GM03348 (cell line): ENCODE results near the gene ATG16L1.

Experiments used
- DNase-seq: peaks from one replicate; pipeline ENCODE4 v3.0.0; 2012; ENCODE audit warnings: low spot score

ATG16L1 gene

DNA sequence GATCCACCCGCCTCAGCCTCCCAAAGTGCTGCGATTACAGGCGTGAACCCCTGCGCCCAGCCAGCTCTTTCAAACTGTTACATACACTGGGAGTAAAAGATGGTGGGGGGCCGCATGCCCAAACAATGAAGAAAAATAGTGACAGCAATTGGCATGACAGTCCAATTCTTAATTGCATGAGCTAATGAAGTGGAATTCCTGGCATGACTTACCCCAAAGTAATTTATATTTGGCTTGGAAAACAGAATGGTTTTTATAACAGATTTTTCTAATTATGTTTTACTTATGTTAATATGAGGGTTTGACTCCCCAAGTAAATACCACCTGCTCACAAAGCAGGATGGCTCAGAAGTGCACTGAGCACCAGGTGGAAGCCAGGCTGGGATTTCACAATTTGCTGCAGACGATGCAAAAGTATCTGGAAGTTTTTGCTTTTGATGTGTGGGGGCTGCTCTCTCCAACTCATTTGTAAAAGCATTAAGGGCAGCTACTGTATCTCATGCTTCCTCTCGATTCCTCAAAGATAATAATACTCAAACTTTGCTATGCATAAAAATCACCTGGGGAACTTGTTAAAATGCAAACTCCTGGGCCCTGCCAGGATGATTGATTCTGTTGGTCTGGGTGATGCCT is 24.0 kb upstream of the ATG16L1 start:
- DNase-seq, result no peak

- DNase-seq, result no peak
Measured at GRCh38 chr2:233228376-233228775, 23.1 kb upstream of the ATG16L1 start.

- no peak for DNase-seq
Measured at GRCh38 chr2:233233618-233234230, 17.7 kb upstream of the ATG16L1 start.

DNA sequence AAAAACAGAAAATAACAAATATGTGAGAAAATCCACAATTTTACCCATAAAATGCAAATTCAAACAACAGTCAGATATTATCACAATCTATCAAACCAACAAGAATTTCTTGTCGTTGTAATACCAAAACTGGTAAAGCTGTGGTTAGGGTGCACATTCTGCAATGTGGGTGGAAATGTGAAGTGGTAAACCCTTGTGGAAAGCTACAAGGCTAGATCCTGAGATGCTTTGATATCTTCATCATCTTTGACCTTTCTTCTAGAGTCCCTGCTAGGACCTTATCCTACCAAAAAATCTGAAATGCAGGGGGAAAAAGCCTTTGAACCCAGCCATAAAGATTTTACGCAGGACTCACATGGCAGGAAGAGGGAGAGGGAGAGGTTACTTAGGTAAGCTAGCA is 17.2 kb upstream of the ATG16L1 start:
- no peak for DNase-seq

- no peak for DNase-seq
Measured at GRCh38 chr2:233234996-233235395, 16.5 kb upstream of the ATG16L1 start.

- DNase-seq, result no peak
Measured at GRCh38 chr2:233235977-233236376, 15.5 kb upstream of the ATG16L1 start.

GRCh38 chr2:233236820-233237589 is 14.5 kb upstream of the ATG16L1 start:
- no peak for DNase-seq

DNA sequence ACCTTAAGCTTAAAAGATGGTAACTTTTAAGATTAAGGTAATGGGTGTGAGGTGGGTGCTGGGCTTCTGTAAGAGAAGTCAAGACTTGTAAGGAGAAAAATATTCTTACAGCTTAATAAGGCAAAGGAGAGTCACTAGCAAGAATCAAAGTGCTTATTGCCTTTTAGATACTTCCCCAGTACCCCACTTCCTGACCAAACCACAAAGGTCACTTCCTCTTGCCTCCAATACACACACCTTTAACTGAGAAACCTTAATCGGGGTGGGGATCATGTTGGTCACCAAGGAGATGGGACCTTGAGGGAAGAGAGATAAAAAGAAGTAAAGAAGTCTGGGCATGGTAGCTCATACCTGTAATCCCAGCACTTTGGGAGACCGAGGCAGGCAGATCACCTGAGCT is 10.6 kb upstream of the ATG16L1 start:
- no peak for DNase-seq

- no peak for DNase-seq
Measured at GRCh38 chr2:233241803-233242202, 9.7 kb upstream of the ATG16L1 start.

GRCh38 chr2:233242231-233242927 is 9.1 kb upstream of the ATG16L1 start:
- no peak for DNase-seq

DNA sequence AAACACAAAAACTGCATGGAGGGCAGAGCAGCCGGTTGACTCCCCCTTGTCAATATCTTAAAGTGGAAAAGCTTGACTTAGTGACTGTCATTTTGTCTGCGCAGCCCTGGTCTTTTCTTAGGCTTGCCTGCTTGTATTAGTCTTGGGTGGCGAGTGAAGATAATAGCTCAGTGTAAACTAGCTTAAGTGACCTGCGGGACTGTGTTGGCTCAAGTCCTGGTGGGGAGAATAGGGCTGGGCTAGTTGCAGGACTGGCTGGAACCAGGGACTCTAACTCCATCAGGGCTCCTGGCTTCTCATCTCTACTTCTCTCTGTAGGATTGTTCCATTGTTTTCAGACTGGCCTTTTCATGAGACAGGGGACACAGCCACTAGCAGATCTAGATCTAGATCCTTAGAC is 8.1 kb upstream of the ATG16L1 start:
- no peak for DNase-seq

DNA sequence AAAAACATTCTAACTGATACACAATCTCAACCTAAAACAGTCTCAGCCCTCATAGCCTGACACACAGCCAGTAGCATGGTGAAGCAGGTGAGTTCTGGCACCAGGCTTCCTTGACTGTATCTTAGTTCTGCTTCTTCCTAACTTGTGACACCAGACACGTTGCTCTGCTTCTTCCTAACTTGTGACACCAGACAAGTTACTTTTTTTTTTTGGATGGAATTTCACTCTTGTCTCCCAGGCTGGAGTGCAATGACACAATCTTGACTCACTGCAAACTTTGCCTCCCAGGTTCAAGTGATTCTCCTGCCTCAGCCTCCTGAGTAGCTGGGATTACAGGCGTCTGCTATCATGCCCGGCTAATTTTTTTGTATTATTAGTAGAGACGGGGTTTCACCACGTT is 6.7 kb upstream of the ATG16L1 start:
- no peak for DNase-seq

DNA sequence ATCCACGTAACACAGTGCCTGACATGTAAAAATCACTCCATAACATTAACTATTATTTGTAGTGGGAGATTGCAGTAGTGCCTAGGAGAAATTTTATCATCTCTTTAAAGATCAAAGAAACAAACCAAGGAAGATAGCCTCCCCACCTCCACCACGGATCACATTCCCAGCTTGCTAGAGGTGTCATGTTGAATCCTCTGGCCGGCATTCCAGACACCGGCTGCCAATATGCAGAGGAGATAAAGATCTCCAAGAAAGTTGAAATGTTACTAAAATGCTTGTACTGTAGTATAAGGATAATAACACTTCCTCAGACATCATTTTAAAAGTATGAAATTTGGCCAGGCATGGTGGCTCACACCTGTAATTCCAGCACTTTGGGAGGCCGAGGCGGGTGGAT is 6.1 kb upstream of the ATG16L1 start:
- no peak for DNase-seq

DNA sequence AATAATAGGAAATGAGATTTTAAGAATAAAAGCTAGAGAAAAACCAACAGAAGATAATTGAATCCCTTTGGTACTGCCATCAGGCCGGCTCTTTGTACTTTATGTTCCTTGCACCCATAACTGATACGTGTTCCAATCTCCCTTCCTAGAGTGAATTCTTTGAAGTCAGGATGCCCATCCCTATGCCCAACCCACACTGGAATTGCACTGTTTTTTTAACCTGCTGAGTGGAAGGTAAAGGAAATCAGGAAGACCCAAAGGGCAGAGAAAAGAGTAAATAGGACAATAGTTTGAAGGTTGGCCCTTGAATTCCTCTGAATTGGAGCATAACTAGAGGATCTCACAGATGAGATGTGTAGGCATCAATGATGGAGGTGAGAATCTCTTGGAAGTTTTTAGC is 4.4 kb upstream of the ATG16L1 start:
- no peak for DNase-seq

DNA sequence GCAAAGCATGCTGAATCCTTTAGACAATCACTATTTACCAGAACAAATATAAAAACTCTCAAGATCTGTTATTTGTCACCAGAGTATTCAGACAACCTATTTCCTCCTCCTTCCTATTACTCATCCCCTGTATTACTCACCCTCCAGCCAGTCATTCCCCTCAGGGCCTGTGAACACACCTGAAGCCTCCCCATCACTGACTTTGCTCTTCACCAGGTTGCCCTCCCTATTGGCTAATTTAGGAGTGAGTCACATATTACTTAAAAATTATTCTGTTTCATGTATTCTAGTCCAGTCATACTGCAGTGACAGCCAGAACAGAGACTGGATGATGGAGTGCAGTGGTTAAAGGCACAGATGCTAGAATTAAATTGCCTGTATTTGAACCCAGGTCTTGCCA is 3.7 kb upstream of the ATG16L1 start:
- DNase-seq, result no peak

- no peak for DNase-seq
Measured at GRCh38 chr2:233248999-233249398, 2.5 kb upstream of the ATG16L1 start.

DNA sequence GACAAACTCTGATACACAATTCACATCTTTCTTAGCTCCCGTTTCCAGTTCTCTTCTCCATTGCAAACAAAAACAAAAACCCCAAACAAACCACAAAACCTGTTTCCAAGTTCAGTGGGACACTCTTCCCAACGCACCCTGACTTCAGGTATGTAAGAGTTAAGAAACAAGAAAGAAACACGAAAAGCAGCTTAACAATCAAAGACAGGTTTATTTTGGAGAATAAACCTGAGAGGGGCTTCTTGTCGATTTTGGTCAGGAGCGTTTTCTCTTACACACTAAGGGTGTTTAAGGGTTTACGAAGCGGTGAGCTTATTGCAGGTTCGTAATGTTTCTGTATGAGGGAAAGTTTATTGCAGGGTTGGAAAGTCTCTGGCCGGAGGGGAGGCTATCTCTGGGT is 905 bp upstream of the ATG16L1 start:
- no peak for DNase-seq

DNA sequence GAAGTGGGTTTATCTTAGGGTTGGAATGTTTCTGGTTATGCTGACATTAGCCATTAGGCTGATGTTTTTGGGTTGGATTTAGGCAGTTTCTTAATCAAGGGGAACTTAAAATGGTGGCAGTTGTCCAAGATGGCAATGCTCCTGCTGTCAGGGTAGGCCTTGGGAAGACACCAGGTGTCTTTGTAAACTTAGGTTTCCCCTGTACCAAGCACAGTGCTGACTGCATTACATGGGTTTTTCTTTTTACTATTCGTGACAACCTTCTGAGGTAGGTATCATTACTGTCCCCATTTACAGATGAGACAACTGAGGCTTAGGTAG is 528 bp upstream of the ATG16L1 start:
- no peak for DNase-seq

DNA sequence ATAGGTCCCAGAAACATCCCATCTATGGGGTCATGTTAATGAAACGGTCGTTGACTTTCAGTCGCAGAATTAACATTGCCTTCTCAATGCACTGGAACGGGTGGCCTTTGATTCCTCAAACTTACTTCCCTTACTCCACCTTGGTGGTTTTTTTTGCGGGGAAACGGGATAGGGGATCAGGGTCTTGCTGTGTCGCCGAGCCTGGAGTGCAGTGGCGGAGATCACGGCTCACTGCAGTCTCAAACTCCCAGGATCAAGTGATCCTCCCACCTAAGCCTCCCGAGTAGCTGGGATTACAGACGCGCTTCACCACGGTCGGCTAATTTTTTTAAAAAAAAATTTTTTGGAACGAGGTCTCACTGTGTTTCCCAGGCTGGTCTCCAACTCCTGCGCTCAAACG is 754 bp downstream of the ATG16L1 start:
- DNase-seq, result no peak

DNA sequence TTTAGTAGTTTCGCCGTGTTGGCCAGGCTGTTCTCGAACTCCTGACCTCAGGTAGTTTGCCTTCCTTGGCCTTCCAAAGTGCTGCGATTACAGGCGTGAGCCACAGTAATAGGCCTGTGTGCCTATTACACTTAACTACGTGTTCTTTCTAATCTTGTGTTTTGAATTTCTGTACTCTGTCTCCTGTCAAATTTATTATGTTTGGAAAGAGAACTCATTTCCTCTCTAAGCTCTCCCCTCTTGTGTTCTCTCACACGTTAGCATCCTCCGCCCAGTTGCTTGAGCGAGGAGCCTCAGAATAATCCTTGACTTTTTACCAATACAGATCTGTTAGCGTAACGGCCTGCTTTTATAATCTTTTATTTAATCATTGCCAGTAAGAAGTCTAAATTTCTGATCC is 3.7 kb downstream of the ATG16L1 start:
- no peak for DNase-seq

DNA sequence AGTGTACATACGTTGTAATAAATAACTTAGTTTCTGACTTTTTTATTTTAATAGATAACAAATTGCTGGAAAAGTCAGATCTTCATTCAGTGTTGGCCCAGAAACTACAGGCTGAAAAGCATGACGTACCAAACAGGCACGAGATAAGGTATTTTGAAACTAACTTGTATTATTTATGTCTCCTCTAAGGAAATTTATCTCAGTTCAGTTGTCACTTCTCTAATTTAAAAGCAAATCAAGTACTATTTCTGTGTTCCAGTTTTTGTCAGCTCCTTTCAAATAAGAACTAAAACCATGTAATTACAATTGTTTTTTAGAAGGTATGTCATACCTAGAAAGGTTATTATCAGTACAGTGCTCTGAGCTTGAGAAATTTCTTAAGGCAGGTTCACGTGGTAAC is 4.6 kb downstream of the ATG16L1 start:
- DNase-seq, result no peak

- DNase-seq, result no peak
Measured at GRCh38 chr2:233258211-233258610, 6.7 kb downstream of the ATG16L1 start.

- DNase-seq, result no peak
Measured at GRCh38 chr2:233259730-233260129, 8.3 kb downstream of the ATG16L1 start.
